ENCODE data around the gene SPCS2.
"Not testable (repeated sequence)": the region's sequence is repeated elsewhere in the genome, so short reads cannot be mapped to it uniquely, and the experiment has no call there.

SPCS2 gene

GRCh38 chr11:75002516-75002915 lies 53.5 kb downstream of the SPCS2 start:
- H3K27me3 ChIP-seq (ENCODE audit: low read depth, low read length), result no peaks in the 10 kb centered on the region
- H3K4me1 ChIP-seq (ENCODE audit: control insufficient read depth in 1 of 2, insufficient read depth in 2 of 2, low read length in 2 of 2), result no peaks in the 10 kb centered on the region
- H3K36me3 ChIP-seq (ENCODE audit: control insufficient read depth in 1 of 2, insufficient read depth in 2 of 2, low read length in 2 of 2), result peaks cover 17 to 19% of the 10 kb centered on the region in 2 donors
- no peak overlapping the region for H3K4me3 ChIP-seq (ENCODE audit: low read depth in 1 of 2, low read length in 2 of 2)
- H3K27ac ChIP-seq (ENCODE audit: low read length), result no peak overlapping the region
- H3K9me3 ChIP-seq (ENCODE audit: control insufficient read depth in 1 of 2, low read length in 2 of 2), result no peaks in the 10 kb centered on the region

DNA sequence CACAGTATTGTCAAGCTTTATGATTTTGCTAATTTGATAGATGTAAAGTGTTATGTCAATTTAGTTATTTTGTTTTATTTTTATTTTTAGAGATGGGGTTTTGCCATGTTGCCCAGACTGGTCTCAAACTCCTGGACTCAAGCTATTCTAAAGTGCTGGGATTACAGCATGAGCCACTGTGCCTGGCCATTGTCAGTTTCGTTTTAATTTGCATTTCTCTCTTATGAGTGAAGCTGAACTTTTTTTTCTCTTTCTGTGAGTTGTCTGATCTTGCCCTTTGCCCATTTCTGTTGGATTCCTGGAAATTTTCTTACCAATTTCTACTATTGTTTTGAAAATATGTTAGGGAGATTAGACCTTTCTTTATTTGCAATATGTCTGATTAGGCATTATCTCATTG lies 55.1 kb downstream of the SPCS2 start:
- H3K4me3 ChIP-seq (ENCODE audit: low read depth in 1 of 2, low read length in 2 of 2), result no peak overlapping the region
- no peaks in the 10 kb centered on the region for H3K9me3 ChIP-seq (ENCODE audit: control insufficient read depth in 1 of 2, low read length in 2 of 2)
- no peaks in the 10 kb centered on the region for H3K4me1 ChIP-seq (ENCODE audit: control insufficient read depth in 1 of 2, insufficient read depth in 2 of 2, low read length in 2 of 2)
- H3K27ac ChIP-seq (ENCODE audit: low read length), result no peak overlapping the region
- peaks cover 23% of the 10 kb centered on the region in 2 donors for H3K36me3 ChIP-seq (ENCODE audit: control insufficient read depth in 1 of 2, insufficient read depth in 2 of 2, low read length in 2 of 2)
- no peaks in the 10 kb centered on the region for H3K27me3 ChIP-seq (ENCODE audit: low read depth, low read length)

DNA sequence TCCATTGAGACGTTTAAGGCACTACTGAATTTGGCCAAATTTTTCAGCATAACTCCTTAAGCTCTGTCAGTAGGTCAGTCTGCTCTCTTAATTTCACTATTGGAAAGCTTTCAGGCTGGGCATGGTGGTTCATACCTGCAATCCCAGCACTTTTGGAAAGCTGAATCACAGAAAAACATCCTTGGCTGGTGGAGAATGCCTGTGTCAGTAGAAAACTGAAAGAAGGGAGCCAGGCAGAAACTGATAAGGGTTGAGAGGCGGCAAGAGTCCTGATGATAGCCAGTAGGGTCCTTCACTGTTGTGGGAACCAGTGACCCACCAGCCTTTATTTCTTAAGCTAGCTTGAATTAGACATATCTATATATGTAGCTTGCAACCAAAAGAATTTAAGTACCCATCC lies 62.3 kb downstream of the SPCS2 start:
- no peak overlapping the region for H3K4me3 ChIP-seq (ENCODE audit: low read depth in 1 of 2, low read length in 2 of 2)
- H3K27me3 ChIP-seq (ENCODE audit: low read depth, low read length), result no peaks in the 10 kb centered on the region
- H3K4me1 ChIP-seq (ENCODE audit: control insufficient read depth in 1 of 2, insufficient read depth in 2 of 2, low read length in 2 of 2), result no peaks in the 10 kb centered on the region
- H3K27ac ChIP-seq (ENCODE audit: low read length), result no peak overlapping the region
- peaks cover 19 to 22% of the 10 kb centered on the region in 2 donors for H3K36me3 ChIP-seq (ENCODE audit: control insufficient read depth in 1 of 2, insufficient read depth in 2 of 2, low read length in 2 of 2)
- no peaks in the 10 kb centered on the region for H3K9me3 ChIP-seq (ENCODE audit: control insufficient read depth in 1 of 2, low read length in 2 of 2)

- H3K27ac ChIP-seq (ENCODE audit: low read length), result no peak overlapping the region
- H3K9me3 ChIP-seq (ENCODE audit: control insufficient read depth in 1 of 2, low read length in 2 of 2), result no peaks in the 10 kb centered on the region
- H3K36me3 ChIP-seq (ENCODE audit: control insufficient read depth in 1 of 2, insufficient read depth in 2 of 2, low read length in 2 of 2), result peaks cover 14 to 16% of the 10 kb centered on the region in 2 donors
- H3K4me3 ChIP-seq (ENCODE audit: low read depth in 1 of 2, low read length in 2 of 2), result no peak overlapping the region
- H3K27me3 ChIP-seq (ENCODE audit: low read depth, low read length), result no peaks in the 10 kb centered on the region
- H3K4me1 ChIP-seq (ENCODE audit: control insufficient read depth in 1 of 2, insufficient read depth in 2 of 2, low read length in 2 of 2), result no peaks in the 10 kb centered on the region
These were observed 62.8 kb downstream of the SPCS2 start for GRCh38 chr11:75011872-75012271.

DNA sequence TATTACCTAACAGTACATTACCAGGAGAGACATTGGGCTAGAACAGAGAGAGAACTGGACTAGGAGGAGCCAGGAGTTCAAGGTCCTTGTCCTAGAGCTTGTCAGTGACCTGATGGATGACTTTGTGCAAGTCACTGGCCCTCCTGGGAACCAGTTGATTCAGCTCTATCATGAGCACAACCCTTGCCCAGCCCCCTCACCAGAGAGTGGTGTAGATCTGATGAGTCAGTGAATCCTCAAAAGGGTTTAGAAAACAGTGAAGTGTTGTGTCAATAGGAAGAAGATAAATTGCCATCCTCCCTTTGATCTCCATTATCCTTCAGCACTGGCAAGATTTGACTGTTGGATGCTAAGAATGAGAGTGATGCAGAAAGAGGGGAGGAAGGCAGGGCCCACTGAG lies 64.0 kb downstream of the SPCS2 start:
- Histone ChIP-seq H3K4me1 (ENCODE audit: control insufficient read depth in 1 of 2, insufficient read depth in 2 of 2, low read length in 2 of 2) (no peaks in the 10 kb centered on the region), H3K36me3 (ENCODE audit: control insufficient read depth in 1 of 2, insufficient read depth in 2 of 2, low read length in 2 of 2) (peaks cover 6 to 12% of the 10 kb centered on the region in 2 donors), H3K27me3 (ENCODE audit: low read depth, low read length) (no peaks in the 10 kb centered on the region), H3K4me3 (ENCODE audit: low read depth in 1 of 2, low read length in 2 of 2) (no peak overlapping the region), H3K27ac (ENCODE audit: low read length) (no peak overlapping the region), H3K9me3 (ENCODE audit: control insufficient read depth in 1 of 2, low read length in 2 of 2) (no peaks in the 10 kb centered on the region)

- Histone ChIP-seq H3K27ac (ENCODE audit: low read length) (no peak overlapping the region), H3K9me3 (ENCODE audit: control insufficient read depth in 1 of 2, low read length in 2 of 2) (no peaks in the 10 kb centered on the region), H3K27me3 (ENCODE audit: low read depth, low read length) (no peaks in the 10 kb centered on the region), H3K4me1 (ENCODE audit: control insufficient read depth in 1 of 2, insufficient read depth in 2 of 2, low read length in 2 of 2) (no peaks in the 10 kb centered on the region), H3K36me3 (ENCODE audit: control insufficient read depth in 1 of 2, insufficient read depth in 2 of 2, low read length in 2 of 2) (peaks cover 5 to 9% of the 10 kb centered on the region in 2 donors), H3K4me3 (ENCODE audit: low read depth in 1 of 2, low read length in 2 of 2) (no peak overlapping the region)
These were observed 65.1 kb downstream of the SPCS2 start for GRCh38 chr11:75014129-75014528.

- not testable (repeated sequence) for H3K9me3 ChIP-seq (ENCODE audit: control insufficient read depth in 1 of 2, low read length in 2 of 2); H3K36me3 ChIP-seq (ENCODE audit: control insufficient read depth in 1 of 2, insufficient read depth in 2 of 2, low read length in 2 of 2); H3K27ac ChIP-seq (ENCODE audit: low read length); H3K27me3 ChIP-seq (ENCODE audit: low read depth, low read length); H3K4me1 ChIP-seq (ENCODE audit: control insufficient read depth in 1 of 2, insufficient read depth in 2 of 2, low read length in 2 of 2); H3K4me3 ChIP-seq (ENCODE audit: low read depth in 1 of 2, low read length in 2 of 2)
These were observed 70.1 kb downstream of the SPCS2 start for GRCh38 chr11:75019200-75019599.

DNA sequence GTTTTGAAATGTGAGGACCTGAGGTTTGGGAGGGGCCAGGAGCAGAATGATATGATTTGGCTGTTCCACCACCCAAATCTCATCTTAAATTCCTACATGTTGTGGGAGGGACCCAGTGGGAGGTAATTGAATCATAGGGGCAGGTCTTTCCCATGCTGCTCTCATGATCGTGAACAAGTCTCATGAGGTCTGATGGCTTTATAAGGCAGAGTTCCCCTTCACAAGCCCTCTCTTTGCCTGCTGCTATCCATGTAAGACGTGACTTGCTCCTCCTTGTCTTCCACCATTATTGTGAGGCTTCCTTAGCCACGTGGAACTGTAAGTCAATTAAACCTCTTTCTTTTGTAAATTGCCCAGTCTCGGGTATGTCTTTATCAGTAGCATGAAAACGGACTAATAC lies 71.3 kb downstream of the SPCS2 start:
- not testable (repeated sequence) for H3K9me3 ChIP-seq (ENCODE audit: control insufficient read depth in 1 of 2, low read length in 2 of 2); H3K4me1 ChIP-seq (ENCODE audit: control insufficient read depth in 1 of 2, insufficient read depth in 2 of 2, low read length in 2 of 2); H3K36me3 ChIP-seq (ENCODE audit: control insufficient read depth in 1 of 2, insufficient read depth in 2 of 2, low read length in 2 of 2); H3K27ac ChIP-seq (ENCODE audit: low read length); H3K27me3 ChIP-seq (ENCODE audit: low read depth, low read length); H3K4me3 ChIP-seq (ENCODE audit: low read depth in 1 of 2, low read length in 2 of 2)

GRCh38 chr11:75022296-75022695 lies 73.2 kb downstream of the SPCS2 start:
- no peak overlapping the region for H3K4me3 ChIP-seq (ENCODE audit: low read depth in 1 of 2, low read length in 2 of 2)
- peaks cover 0 to 5% of the 10 kb centered on the region in 2 donors for H3K4me1 ChIP-seq (ENCODE audit: control insufficient read depth in 1 of 2, insufficient read depth in 2 of 2, low read length in 2 of 2)
- no peaks in the 10 kb centered on the region for H3K36me3 ChIP-seq (ENCODE audit: control insufficient read depth in 1 of 2, insufficient read depth in 2 of 2, low read length in 2 of 2)
- no peaks in the 10 kb centered on the region for H3K9me3 ChIP-seq (ENCODE audit: control insufficient read depth in 1 of 2, low read length in 2 of 2)
- H3K27ac ChIP-seq (ENCODE audit: low read length), result no peak overlapping the region
- no peaks in the 10 kb centered on the region for H3K27me3 ChIP-seq (ENCODE audit: low read depth, low read length)

- H3K4me3 ChIP-seq (ENCODE audit: low read depth in 1 of 2, low read length in 2 of 2), result no peak overlapping the region
- H3K9me3 ChIP-seq (ENCODE audit: control insufficient read depth in 1 of 2, low read length in 2 of 2), result no peaks in the 10 kb centered on the region
- H3K4me1 ChIP-seq (ENCODE audit: control insufficient read depth in 1 of 2, insufficient read depth in 2 of 2, low read length in 2 of 2), result peaks cover 0 to 5% of the 10 kb centered on the region in 2 donors
- H3K36me3 ChIP-seq (ENCODE audit: control insufficient read depth in 1 of 2, insufficient read depth in 2 of 2, low read length in 2 of 2), result no peaks in the 10 kb centered on the region
- no peak overlapping the region for H3K27ac ChIP-seq (ENCODE audit: low read length)
- no peaks in the 10 kb centered on the region for H3K27me3 ChIP-seq (ENCODE audit: low read depth, low read length)
These were observed 73.8 kb downstream of the SPCS2 start for GRCh38 chr11:75022759-75023396.

GRCh38 chr11:75023446-75024067 lies 74.5 kb downstream of the SPCS2 start:
- H3K9me3 ChIP-seq (ENCODE audit: control insufficient read depth in 1 of 2, low read length in 2 of 2), result no peaks in the 10 kb centered on the region
- H3K27ac ChIP-seq (ENCODE audit: low read length), result no peak overlapping the region
- H3K4me3 ChIP-seq (ENCODE audit: low read depth in 1 of 2, low read length in 2 of 2), result no peak overlapping the region
- H3K27me3 ChIP-seq (ENCODE audit: low read depth, low read length), result no peaks in the 10 kb centered on the region
- H3K4me1 ChIP-seq (ENCODE audit: control insufficient read depth in 1 of 2, insufficient read depth in 2 of 2, low read length in 2 of 2), result peaks cover 0 to 5% of the 10 kb centered on the region in 2 donors
- no peaks in the 10 kb centered on the region for H3K36me3 ChIP-seq (ENCODE audit: control insufficient read depth in 1 of 2, insufficient read depth in 2 of 2, low read length in 2 of 2)

DNA sequence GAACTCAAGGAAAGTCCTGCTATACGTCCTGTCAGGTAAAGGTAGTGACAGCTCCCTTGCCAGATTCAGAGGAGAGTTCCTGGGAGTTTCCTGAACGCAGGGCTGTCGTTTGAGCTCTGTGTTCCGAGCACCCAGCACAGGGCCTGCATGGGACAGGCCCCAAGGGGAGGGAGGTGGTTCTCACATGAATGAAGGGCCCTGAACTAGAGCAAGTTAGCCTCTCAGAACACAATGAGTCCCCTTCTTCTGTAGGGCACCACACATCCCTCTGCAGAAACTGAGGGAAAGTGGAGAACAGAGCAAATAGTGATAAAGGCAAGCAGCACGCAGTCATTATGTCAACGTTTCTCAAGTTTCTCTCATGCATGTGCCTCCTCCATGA lies 75.0 kb downstream of the SPCS2 start:
- H3K27me3 ChIP-seq (ENCODE audit: low read depth, low read length), result no peaks in the 10 kb centered on the region
- no peak overlapping the region for H3K4me3 ChIP-seq (ENCODE audit: low read depth in 1 of 2, low read length in 2 of 2)
- no peak overlapping the region for H3K27ac ChIP-seq (ENCODE audit: low read length)
- H3K36me3 ChIP-seq (ENCODE audit: control insufficient read depth in 1 of 2, insufficient read depth in 2 of 2, low read length in 2 of 2), result no peaks in the 10 kb centered on the region
- peaks cover 0 to 5% of the 10 kb centered on the region in 2 donors for H3K4me1 ChIP-seq (ENCODE audit: control insufficient read depth in 1 of 2, insufficient read depth in 2 of 2, low read length in 2 of 2)
- H3K9me3 ChIP-seq (ENCODE audit: control insufficient read depth in 1 of 2, low read length in 2 of 2), result no peaks in the 10 kb centered on the region
